GM18517 (cell line): ENCODE data around the gene SPTB.

Experiments used
- ATAC-seq: cut with Tn5 transposase; IDR thresholded peaks from one replicate; pipeline ENCODE4 v1.9.1; 2021; ENCODE audit warnings: mild to moderate bottlenecking, moderate library complexity; ENCODE audit not compliant: unreplicated experiment

Gene SPTB

DNA sequence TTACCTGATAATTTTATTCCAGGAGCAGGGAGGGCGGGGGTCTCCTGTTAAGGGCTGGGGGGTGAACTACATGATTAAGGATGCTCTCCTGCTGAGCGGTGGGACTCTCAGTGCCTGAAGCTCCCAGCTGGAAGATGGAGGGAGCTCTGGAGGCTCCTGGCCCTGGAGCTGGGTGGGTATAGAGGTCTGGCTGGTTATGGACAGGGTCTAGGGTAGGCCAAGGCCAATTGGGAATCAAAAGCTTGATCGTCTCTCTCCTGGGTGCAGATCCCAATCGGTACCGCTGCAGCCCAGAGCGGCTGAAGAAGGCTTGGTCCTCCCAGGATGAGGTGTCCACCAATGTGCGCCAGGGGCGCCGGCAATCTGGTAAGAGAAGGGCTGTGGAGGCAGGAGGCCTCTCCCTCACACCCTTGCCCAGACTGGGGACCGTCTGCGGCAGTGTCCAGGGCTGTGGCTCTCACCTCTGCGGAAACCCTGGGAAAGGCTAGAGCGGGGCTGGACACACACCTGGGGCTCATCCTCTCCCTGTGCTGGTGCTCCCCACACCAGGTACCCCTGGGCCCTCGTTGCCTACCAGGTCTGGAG lies 147.1 kb downstream of the SPTB start:
- ATAC-seq: no peak

DNA sequence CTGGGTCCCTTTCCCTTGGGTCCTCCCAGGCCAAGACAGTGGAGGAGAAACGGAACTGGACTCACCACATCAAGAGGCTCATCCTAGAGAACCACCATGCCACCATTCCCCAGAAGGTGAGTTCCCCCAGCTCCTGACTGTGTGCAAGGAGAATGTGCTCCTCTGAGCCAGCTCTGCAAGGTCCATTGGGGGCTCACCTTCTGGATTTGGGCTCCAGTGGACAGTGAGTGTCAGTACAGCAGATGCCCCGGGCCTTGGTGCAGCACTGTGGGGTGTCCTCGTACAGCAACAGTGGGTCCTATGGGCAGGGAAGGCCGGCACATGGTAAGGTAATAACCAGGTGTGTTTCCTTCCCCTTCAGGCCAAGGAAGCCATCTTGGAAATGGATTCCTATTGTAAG lies 147.6 kb downstream of the SPTB start:
- ATAC-seq: no peak

DNA sequence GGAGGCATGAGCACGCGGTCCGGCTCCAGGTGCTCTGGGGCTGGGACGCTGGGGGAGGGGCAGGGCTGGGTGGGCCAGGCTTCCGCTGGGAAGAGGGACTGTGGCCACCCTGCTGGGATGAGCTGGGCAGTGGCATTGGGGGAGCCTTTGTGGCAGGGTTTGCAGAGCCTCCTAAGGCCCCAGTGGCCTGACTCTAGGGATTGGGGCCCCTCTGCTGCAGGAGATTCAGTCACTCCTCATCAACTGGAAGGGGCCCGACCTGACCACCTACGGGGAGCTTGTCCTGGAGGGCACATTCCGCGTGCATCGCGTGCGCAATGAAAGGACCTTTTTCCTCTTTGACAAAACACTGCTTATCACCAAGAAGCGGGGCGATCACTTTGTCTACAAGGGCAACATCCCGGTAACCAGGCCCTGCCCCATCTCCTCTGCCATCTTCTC lies 148.5 kb downstream of the SPTB start:
- ATAC-seq: no peak

DNA sequence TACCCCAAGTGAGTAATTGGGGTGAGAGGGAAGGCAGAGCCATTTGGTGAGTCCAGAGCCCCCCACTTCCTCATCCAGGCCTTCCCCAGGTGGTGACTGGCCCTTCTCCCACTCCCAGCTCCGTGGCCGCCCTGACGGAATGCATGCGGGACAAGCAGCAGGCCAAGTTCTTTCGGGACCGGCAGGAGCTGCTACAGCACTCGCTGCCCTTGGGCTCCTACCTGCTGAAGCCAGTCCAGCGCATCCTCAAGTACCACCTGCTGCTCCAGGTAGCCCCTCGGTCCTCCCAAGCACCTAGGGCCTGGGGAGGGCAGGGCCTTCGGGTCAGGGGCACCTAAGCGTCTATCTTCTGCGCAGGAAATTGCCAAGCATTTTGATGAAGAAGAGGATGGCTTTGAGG lies 149.0 kb downstream of the SPTB start:
- ATAC-seq: no peak

DNA sequence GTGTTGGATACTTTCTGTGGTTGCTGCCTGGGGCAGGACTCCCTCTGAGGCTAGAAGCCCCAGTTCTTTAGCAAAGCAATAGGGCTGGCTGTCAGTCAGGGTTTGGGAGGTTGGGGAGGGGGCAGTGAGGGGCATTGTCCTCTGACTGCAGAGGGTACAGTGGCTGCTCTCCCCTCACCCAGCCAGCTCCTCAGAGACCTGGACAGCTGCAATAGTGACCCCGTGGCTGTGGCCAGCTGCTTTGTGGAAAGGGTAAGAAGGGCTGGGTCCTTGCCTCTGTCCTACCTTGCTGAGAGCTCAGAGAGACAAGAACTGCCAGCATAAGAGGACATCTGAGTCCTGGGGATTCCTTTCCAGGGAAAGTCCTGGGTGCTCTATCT lies 149.7 kb downstream of the SPTB start:
- ATAC-seq: no peak

DNA sequence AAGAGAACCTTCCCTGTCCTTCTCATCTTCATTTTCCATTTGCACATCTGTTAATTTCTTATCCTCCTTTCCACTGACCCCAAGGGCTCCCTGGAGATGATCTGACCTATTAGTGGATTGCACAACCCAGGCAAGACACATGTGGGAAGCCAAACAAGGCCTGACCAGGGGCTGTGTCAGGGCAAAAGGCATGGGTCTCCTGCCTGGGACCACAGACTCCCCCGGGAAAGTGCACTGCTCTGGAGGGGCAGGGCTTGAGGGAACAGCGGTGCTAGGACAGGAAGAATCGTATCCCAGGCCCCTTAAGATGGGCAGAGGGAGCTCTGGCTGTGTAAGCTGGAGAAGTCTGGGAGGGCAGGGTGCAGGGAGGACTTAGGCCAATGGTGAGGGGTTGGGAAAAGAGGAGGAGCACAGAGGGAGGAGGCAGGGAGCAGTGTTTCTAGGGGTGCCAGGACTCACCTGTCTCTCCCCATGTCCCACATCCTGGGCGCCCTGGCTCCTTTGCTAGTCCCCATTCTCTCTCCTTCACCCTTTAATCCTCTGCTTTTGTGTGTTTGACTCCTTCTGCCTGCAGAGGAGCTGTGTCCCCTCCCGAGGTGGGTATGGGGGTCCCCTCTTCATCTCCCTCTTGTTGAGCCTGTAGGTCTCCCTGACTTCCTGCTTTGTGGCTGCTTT lies 150.2 kb downstream of the SPTB start:
- no peak for ATAC-seq

DNA sequence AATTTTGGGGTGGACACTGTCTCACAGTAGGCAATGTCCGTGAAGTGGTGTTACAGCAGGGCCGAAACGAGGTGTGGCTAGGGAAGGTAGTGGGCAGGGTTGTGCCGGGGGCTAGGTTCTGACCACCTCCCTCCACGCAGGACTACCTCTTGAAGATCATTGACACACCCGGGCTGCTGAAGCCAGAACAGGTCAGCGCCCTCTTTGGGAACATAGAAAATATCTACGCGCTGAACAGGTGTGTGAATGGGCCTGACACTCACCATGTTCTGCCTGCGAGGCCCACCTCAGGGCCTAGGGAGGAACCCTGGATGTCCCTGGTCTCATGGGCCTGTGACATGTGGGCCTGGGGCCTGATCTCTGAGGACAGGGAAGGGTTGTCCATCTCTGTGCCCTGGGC lies 150.9 kb downstream of the SPTB start:
- ATAC-seq: no peak

DNA sequence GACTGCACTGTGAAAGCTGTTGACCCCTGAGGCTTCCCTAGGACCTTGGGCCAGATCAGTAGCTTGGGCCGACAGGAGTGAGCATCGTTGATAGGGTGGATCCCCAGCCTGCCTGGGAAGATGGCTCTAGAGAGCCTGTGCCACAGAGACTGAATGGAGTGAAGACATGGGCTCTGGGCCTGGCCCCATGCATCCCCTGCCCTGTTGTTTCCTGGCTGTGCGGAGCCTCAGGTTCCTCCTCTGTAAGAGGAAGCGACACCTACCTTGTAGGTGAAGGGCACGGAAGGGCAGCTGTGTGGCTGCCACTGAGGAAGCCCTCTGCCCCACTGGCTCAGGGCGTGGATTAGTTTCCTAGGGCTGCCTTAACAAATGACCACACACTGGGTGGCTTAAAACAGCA lies 151.6 kb downstream of the SPTB start:
- ATAC-seq: no peak

DNA sequence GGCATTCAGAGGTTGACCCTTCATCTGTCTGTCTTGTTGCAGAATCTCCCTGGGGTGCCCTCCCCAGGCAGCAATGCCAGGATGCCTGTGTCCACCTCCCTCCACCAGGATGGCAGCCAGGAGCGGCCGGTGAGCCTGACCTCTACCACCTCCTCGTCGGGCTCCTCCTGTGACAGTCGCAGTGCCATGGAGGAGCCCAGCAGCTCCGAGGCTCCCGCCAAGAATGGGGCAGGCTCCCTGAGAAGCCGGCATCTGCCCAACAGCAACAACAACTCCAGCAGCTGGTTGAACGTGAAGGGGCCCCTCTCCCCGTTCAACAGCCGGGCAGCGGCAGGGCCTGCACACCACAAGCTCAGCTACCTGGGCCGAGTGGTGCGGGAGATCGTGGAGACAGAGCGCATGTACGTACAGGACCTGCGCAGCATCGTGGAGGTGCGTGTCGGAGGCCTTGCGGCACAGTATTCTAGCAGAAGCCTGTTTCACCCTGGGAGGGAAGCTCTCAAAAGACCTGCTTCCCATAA lies 152.1 kb downstream of the SPTB start:
- ATAC-seq: no peak

DNA sequence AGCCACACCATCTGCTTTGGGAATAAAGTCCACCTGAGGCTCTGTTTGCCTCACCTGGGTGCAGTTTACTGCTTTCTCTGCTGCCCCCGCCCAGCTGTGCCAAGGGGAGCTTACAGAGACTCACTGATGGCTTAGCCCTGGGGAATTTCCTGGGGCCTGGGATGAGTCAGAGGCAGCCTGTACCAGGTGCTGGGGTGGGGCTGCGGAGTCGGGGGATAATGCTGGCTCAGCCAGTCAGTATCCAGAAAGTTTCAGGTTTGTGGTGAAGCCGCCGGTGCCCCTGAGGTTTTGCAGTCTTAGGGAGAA lies 153.2 kb downstream of the SPTB start:
- no peak for ATAC-seq

DNA sequence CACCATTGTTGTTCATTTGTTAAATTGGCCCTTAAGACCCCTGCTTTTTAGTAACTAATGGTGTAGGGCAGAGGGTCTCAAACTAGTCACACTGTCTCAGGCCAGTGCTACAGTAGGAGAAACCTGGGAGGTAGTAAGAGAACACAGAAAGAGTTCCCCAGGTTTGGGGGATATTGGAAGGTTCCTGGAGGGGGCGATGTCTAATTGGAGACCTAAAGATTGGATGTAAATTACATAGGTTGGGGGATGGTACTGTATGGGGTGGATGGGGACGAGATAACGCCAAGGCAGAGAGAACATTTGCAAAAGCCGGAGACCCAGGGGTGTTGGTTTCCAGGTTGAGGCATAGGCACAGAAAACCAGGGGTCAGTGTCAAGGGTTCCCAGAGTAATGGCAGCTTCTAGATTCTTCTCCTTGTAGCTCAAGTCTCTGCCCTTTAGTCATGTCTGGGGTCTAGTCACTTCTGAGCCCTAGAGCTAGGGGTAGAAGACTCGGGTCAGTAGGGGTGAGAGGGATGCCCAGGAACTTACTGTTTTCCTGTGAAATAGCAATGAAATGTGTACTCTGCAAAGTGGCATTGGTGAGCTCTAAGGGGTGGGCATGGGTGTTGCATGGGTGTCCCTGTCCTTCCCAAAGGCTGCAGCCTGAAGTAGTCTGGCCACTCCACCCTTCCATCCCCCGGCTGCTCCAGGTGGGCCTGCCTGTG lies 153.7 kb downstream of the SPTB start:
- ATAC-seq: no peak

DNA sequence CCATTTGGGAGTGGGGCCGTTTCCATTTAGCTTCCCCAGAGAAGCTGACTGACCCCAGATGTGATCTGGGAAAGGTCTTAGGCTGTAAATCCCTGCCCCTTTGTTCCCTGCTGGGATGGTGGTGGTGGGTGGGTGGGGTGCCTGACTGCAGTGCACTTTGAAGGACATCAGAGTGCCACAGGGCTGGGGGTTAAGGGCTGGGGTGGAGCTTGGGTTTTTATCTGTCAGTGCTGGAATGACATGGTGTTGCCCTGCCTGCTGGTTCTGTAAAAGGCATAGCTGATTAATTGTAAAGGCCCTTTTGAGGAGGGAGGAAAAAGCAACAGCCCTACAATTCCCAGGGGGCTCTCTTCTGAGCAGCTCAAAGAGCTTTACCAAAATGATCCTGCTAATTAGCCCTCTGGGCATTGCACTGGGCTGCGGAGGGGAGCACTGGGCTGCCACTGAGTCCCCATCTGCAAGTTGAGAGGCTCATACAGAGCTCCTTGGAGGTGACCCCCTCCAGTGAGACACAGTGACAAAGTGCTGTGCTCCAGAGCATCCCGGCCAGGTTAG lies 154.4 kb downstream of the SPTB start:
- ATAC-seq: no peak

DNA sequence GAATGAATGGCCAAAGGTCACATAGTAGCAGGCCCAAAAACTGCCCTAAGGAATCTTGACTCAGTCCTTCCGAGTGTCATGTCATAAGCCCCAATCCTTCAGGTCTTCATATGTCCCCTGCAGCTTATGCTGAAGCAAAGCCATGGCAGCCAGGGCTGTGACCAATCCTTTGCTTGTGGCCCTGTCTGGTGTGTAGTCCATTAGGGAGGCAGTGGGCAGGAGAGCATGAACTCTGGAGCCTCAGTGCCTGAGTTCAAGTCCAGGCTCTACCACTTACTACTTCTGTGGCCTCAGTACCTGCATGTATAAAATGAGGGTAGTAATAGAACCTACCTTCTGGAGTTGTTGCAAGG lies 155.2 kb downstream of the SPTB start:
- no peak for ATAC-seq

DNA sequence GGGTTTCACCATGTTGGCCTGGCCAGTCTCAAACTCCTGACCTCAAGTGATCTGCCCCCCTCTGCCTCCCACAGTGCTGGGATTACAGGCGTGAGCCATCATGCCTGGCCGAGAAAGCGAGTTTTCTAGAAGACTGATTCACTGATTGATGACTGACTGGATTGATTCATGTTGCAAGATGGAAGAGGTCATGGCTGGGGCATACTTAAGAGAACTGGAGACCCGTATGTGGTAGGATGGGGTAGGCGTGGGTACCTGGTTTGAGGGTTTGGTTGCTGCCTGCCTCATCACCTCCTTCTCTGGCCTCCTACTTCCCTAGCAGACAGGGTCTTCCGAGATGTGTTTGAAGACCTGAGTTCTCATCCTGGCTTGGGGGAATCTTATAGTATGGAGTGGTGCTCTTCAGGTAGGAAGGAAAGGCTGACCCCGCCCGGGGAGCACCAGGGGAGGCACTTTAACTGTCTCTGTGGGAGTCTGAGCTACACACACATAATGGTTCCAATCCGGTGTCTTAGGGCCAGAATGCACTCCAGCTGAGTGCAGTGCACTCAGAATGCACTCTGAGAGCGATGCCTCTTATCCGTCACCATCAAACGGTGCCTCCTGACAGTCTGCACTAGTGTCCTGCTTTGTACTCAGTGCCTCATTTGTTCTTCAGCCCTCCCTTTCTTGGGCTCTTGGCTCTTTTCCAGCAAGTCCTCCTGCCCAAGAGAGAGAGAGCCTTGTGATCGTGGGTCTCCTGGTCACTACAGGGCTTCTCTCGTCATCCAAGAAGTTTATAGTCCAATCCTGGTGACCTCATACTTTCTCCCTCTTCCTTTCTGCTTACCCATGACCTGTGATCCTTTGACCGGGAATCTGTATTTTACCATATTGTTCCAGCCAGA lies 155.8 kb downstream of the SPTB start:
- ATAC-seq: no peak

DNA sequence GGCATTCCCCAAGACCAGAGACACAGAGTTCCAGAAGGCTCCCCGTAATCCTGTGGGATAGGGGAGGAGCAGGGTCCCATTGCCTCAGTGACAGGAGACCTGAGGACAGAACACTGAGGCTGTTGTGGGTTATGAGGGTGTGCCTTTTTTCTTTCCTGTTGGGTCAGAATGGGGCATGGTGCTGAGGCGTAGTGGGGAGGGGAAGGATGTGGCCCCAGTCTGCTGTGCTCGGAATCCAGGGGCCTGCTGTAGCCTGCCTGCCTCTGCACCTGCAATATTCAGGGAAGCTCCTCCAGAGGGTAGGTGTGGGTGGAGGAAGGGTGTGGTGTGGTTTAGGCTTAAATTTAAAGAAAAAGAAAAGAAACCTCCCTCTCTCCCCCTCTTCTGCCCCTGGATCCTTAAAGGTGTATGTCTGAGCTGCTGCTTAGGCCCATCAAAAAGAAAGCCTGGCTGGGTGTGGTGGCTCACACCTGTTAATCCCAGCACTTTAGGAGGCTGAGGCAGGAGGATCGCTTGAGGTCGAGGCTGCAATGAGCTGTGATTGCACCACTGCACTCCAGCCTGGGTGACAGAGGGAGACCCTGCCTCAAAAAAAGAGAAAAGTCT lies 156.8 kb downstream of the SPTB start:
- no peak for ATAC-seq

DNA sequence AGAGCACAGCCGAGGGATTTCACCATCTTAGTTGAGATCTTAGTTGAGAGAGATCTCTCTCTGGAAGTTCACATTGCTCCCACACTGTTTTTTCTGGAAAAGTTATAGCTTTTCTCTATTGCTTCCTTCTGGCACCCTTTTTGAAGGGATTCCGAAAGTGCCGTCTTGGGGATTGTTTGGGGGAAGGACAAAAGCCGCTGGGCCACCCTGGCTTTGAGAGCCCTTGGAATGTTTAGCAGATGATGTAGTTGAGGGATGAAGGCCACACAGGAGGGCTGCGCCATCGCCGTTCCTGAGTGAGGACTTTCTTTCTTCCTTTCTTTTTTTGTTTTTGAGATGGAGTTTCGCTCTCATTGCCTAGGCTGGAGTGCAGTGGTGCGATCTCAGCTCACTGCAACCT lies 157.8 kb downstream of the SPTB start:
- ATAC-seq: no peak

DNA sequence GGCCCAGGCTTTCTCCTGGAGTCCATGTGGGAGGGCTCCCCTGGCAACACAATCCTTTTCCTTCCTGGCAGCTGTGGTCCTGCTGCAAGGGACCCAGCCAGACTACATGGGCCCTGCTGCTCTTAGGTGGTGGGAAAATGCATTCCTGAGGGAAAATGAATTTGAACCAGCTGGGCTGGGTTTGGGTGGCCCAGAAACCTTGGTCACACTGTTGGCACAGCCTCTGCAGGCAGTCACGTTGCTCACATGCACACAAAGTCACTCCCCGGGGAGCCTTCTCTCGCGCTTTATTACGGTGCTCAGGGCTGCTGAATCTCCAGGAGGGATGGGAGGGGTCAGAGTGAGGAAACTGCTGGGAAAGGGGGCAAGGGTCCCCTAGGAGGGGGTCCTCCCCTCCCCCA lies 158.3 kb downstream of the SPTB start:
- ATAC-seq: no peak

DNA sequence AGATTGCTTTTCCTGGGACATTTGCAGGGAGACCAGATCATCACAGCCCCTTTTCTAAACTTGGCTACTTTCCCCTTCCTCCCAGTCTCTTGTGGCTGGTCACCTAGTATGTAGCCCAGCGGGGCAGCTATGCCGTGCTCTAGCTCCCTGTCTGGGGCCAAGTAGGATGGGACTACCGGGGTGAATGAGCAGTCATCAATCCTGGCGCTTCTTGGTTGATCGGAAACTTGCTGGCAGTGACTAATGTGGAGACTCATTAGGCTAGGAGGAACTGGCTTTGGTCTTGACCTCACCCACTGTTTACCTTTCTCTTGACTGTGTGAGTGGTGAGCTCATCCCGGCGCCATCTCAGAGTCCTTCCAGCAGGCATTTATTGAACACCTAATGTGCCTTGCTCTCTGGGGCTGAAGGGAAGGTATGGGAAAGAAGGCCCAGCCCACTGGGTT lies 159.6 kb downstream of the SPTB start:
- no peak for ATAC-seq

DNA sequence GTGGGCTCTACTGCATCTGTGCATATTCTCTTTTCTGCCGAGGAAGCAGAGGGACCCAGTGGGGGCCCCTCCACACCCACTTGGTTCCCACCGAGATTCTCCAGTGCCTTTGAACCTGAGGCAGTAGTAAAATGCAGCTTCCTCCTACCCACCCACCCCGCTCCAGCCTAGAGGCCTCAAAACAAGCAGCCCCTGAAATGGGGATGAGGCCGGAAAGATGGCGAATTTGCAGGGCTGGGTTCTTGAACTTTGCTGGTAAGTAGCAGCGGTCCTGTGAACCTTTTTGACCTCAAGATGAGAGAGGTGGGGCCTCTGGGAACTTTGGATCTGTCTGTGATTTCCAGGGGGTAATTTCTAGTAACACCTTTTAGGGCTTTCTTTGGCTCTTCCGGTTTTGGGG lies 160.1 kb downstream of the SPTB start:
- ATAC-seq: no peak

DNA sequence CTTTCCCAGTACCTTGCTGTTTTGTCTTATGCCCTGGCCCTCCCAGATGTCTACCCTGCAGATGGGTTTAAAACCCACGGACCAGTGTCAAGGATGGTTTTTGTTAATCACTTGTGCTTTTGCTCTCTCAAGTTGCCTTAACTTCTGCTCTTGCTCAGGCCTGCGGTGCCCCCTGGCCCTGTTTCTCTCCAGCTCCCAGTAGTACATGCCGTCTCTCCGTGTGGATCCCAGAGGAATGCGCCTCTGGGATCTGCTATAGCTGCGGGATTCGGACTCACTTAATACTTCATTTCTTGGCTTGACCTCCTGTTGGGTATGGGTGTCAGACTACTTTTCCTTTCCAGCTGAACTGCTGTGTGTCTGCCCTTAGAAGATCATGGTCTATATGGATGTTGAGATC lies 160.9 kb downstream of the SPTB start:
- no peak for ATAC-seq

DNA sequence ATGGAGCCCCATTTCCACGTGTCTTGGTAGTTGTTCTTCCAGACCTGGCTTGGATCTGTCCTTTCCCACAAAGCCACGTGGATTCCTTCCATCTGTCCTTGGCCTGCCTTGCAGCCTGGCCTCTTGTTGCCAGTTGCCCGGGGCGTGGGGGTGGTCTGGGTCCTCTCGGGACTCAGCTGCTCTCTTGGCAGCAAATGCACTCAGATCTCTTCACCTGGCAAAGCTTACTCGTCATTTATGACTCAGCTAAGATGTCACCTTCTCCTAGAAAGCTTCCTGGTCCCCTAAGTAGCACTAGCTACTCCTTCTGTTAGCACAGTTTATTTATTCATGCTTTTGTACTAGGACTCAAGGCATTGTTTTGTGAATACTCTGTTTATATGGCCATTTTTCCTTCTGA lies 161.8 kb downstream of the SPTB start:
- ATAC-seq: no peak
